ENCODE data around the gene AMOT. TPM values are rescaled to one million over a fixed set of nuclear protein-coding genes. Genes with fewer than 3 reads are reported as not detected.

AMOT gene
- total RNA-seq, 4 donors from 2014 or later, result 3.4 to 19.4 (median 7.4) TPM

DNA sequence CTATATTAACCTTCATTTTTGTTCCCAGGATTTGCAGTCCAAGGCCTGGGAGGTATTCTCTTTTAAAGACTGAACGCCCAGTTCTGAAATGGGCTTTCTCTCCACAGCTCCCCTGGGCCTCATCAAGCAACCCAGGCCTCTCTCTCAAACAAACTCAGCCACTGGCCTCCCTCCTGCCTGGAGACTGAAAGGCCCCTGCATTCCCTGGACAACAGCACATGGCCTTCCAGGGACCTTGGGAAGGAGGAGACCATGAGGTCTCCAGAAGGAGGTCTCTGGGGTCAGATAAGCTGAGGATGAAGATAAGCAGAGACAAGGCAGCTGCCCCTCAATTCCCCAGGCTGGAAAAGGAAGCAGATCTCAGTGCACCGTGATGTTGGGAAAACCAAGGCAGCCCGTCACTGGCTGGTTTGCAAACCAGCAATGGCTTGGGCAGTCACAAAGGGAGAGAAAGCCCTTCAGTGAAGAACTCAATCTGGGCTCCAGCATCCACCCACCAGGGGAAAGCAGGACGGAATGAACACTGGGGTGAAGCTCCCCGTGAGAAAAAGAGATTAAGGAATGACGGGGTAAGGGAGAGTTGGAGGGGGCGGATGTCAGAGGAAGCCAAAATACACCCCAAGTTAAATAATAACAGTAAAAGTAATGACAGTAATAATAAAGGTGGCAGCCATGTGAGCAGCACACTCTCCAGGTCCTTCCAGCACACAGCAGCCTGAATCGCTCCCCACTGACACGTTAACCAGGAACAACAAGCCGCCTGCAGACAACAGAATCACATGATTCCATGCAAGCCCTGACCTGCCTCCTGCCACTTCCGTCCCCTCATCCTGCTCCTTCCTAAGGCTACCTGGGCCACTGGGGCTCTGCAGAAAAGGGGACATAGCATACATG is 22.3 kb downstream of the AMOT start:
- no peak for TF ChIP-seq EP300 (IDR thresholded peaks at IDR 0.05; ENCODE audit: low read depth)
- TF ChIP-seq CTCF (IDR thresholded peaks at IDR 0.05), result no peak
- TF ChIP-seq POLR2A (IDR thresholded peaks at IDR 0.05), result no peak
- no peak for TF ChIP-seq POLR2AphosphoS5 (IDR thresholded peaks at IDR 0.05)
- Histone ChIP-seq H3K9me3 (no peaks in the 10 kb centered on the region), H3K27me3 (no peaks in the 10 kb centered on the region), H3K4me3 (no peak overlapping the region), H3K36me3 (no peaks in the 10 kb centered on the region), H3K27ac (peak overlapping the region in 1 of 4 donors; percentile 53), H3K4me1 (peaks cover 0 to 24% (median 3%) of the 10 kb centered on the region in 4 donors)
- in situ Hi-C loops (cut with MboI; ENCODE audit: low pct_ligation_motif_present in 1 of 4, low pct_unique_long_range_greater_than_20kb in 1 of 4, low sequenced_read_pairs in 3 of 4) (no loop called here), intact Hi-C loops (cut with DNase I; ENCODE audit: low total_unique reads) (no loop called here)
- no peak for DNase-seq
- WGBS, 2 donors (ENCODE audit: low coverage in 1 of 2), result 70% methylated on average over 11 of the region's 11 CpGs; no CpG with 5 or more reads in 1 of the 2 donors

GRCh38 chrX:112816908-112817307 is 23.7 kb downstream of the AMOT start:
- TF ChIP-seq POLR2AphosphoS5 (IDR thresholded peaks at IDR 0.05) (no peak), POLR2A (IDR thresholded peaks at IDR 0.05) (no peak), CTCF (IDR thresholded peaks at IDR 0.05) (no peak), EP300 (IDR thresholded peaks at IDR 0.05; ENCODE audit: low read depth) (no peak)

GRCh38 chrX:112814496-112814895 is 26.1 kb downstream of the AMOT start:
- H3K4me3 ChIP-seq, result no peak overlapping the region
- no peak for DNase-seq
- H3K27ac ChIP-seq, result no peak overlapping the region
- peaks cover 0 to 12% (median 3%) of the 10 kb centered on the region in 4 donors for H3K4me1 ChIP-seq
- WGBS, 2 donors (ENCODE audit: low coverage in 1 of 2), result 66% methylated on average over 2 of the region's 2 CpGs; no CpG with 5 or more reads in 1 of the 2 donors
- H3K9me3 ChIP-seq, result no peaks in the 10 kb centered on the region
- TF ChIP-seq POLR2A (IDR thresholded peaks at IDR 0.05) (no peak), CTCF (IDR thresholded peaks at IDR 0.05) (no peak), EP300 (IDR thresholded peaks at IDR 0.05; ENCODE audit: low read depth) (no peak), POLR2AphosphoS5 (IDR thresholded peaks at IDR 0.05) (no peak)
- in situ Hi-C loops (cut with MboI; ENCODE audit: low pct_ligation_motif_present in 1 of 4, low pct_unique_long_range_greater_than_20kb in 1 of 4, low sequenced_read_pairs in 3 of 4) (no loop called here), intact Hi-C loops (cut with DNase I; ENCODE audit: low total_unique reads) (no loop called here)
- no peaks in the 10 kb centered on the region for H3K27me3 ChIP-seq
- no peaks in the 10 kb centered on the region for H3K36me3 ChIP-seq

More at GRCh38 chrX:112816908-112817307, 23.7 kb downstream of the AMOT start:
- H3K4me3 ChIP-seq, result no peak overlapping the region
- peaks cover 0 to 24% (median 3%) of the 10 kb centered on the region in 4 donors for H3K4me1 ChIP-seq
- in situ Hi-C loops (cut with MboI; ENCODE audit: low pct_ligation_motif_present in 1 of 4, low pct_unique_long_range_greater_than_20kb in 1 of 4, low sequenced_read_pairs in 3 of 4) (no loop called here), intact Hi-C loops (cut with DNase I; ENCODE audit: low total_unique reads) (no loop called here)
- DNase-seq, result no peak
- H3K36me3 ChIP-seq, result no peaks in the 10 kb centered on the region
- 56 to 100% methylated on average over 1 to 2 of the region's 2 CpGs for WGBS, 2 donors (ENCODE audit: low coverage in 1 of 2)
- no peaks in the 10 kb centered on the region for H3K27me3 ChIP-seq
- H3K9me3 ChIP-seq, result no peaks in the 10 kb centered on the region
- H3K27ac ChIP-seq, result no peak overlapping the region

GRCh38 chrX:112812741-112813140 is 27.9 kb downstream of the AMOT start:
- TF ChIP-seq EP300 (IDR thresholded peaks at IDR 0.05; ENCODE audit: low read depth) (no peak), POLR2AphosphoS5 (IDR thresholded peaks at IDR 0.05) (no peak), CTCF (IDR thresholded peaks at IDR 0.05) (no peak), POLR2A (IDR thresholded peaks at IDR 0.05) (no peak)
- in situ Hi-C loops (cut with MboI; ENCODE audit: low pct_ligation_motif_present in 1 of 4, low pct_unique_long_range_greater_than_20kb in 1 of 4, low sequenced_read_pairs in 3 of 4), result no loop called here

More at GRCh38 chrX:112812741-112813140, 27.9 kb downstream of the AMOT start:
- 82 to 92% methylated on average over 2 to 4 of the region's 4 CpGs for WGBS, 2 donors (ENCODE audit: low coverage in 1 of 2)
- Histone ChIP-seq H3K4me1 (no peaks in the 10 kb centered on the region), H3K27ac (no peak overlapping the region), H3K9me3 (no peaks in the 10 kb centered on the region), H3K4me3 (no peak overlapping the region), H3K36me3 (no peaks in the 10 kb centered on the region), H3K27me3 (no peaks in the 10 kb centered on the region)
- DNase-seq, result no peak
- intact Hi-C loops (cut with DNase I; ENCODE audit: low total_unique reads), result no loop called here
